Muscle of leg (tissue), 11 donors: ENCODE measurements around the gene TSNAX. TPM values are rescaled to one million over a fixed set of nuclear protein-coding genes. Genes with fewer than 3 reads are reported as not detected.

Experiments used
- DNase-seq: peaks from one replicate; pipeline ENCODE4 v3.0.0; 2013
- H3K27ac ChIP-seq: one replicate; pipeline ENCODE4 v1.5.1; 2013; ENCODE audit warnings: mild to moderate bottlenecking, low read length, control low read depth
- H3K27me3 ChIP-seq: one replicate; pipeline ENCODE4 v1.6.1; 2013; ENCODE audit warnings: low read length; ENCODE audit not compliant: control insufficient read depth, insufficient read depth
- H3K36me3 ChIP-seq: one replicate; pipeline ENCODE4 v1.6.1; 2013; ENCODE audit warnings: low read length; ENCODE audit not compliant: control insufficient read depth, insufficient read depth
- H3K4me1 ChIP-seq: one replicate; pipeline ENCODE4 v1.6.1; 2013; ENCODE audit warnings: low read length; ENCODE audit not compliant: control insufficient read depth, insufficient read depth
- H3K4me3 ChIP-seq: one replicate; pipeline ENCODE4 v1.5.1; 2013; ENCODE audit warnings: low read length, control low read depth
- H3K9me3 ChIP-seq: replicated peaks from 2 replicates; pipeline ENCODE4 v1.6.1; 2013; ENCODE audit warnings: low read depth, low read length; ENCODE audit not compliant: control insufficient read depth
- WGBS: methylation state at CpG from one replicate; pipeline ENCODE4 v1.1.5; 2013; ENCODE audit warnings: missing lambda C conversion rate; ENCODE audit not compliant: insufficient coverage; 5-methylcytosine and 5-hydroxymethylcytosine counted together
- polyA plus RNA-seq, 8 donors: library from polyadenylated mRNA; unstranded; fragments of 120-200 nt; gene quantifications; one replicate each; pipeline versions ENCODE4 v1.2.1 to v1.2.3, GENCODE V29; 2013; ENCODE audit warnings: inconsistent platforms in 1 of 8, low replicate concordance in 1 of 8; ENCODE audit not compliant: insufficient read length in 8 of 8, insufficient read depth in 1 of 8
- total RNA-seq: library from RNA; stranded (reverse); fragments of 120-200 nt; gene quantifications from one replicate; pipeline ENCODE4 v1.2.4, GENCODE V29; 2013

Gene TSNAX
- total and polyA plus RNA-seq, 9 donors: 23.0 to 34.7 (median 30.8) TPM

- H3K4me3 ChIP-seq: no peak overlapping the region
- DNase-seq: no peak
- no peaks in the 10 kb centered on the region for H3K27me3 ChIP-seq
- H3K36me3 ChIP-seq: peaks cover 10% of the 10 kb centered on the region
- H3K27ac ChIP-seq: no peak overlapping the region
- no peaks in the 10 kb centered on the region for H3K4me1 ChIP-seq
- WGBS: no CpG with 5 or more reads among the region's 2 CpGs
- H3K9me3 ChIP-seq: peaks cover 4% of the 10 kb centered on the region
These were observed 7.6 kb downstream of the TSNAX start for GRCh38 chr1:231536099-231536498.

- no peak overlapping the region for H3K27ac ChIP-seq
- H3K4me1 ChIP-seq: no peaks in the 10 kb centered on the region
- WGBS: no CpG with 5 or more reads among the region's 3 CpGs
- no peak overlapping the region for H3K4me3 ChIP-seq
- peaks cover 21% of the 10 kb centered on the region for H3K36me3 ChIP-seq
- no peak for DNase-seq
- H3K27me3 ChIP-seq: no peaks in the 10 kb centered on the region
- peaks cover 4% of the 10 kb centered on the region for H3K9me3 ChIP-seq
These were observed 12.4 kb downstream of the TSNAX start for GRCh38 chr1:231540847-231541246.

GRCh38 chr1:231541842-231542241 lies 13.4 kb downstream of the TSNAX start:
- peak overlapping the region; percentile 26 for H3K27ac ChIP-seq
- DNase-seq: no peak
- H3K4me3 ChIP-seq: no peak overlapping the region
- peaks cover 24% of the 10 kb centered on the region for H3K36me3 ChIP-seq
- H3K27me3 ChIP-seq: no peaks in the 10 kb centered on the region
- no CpG with 5 or more reads among the region's 2 CpGs for WGBS
- peaks cover 4% of the 10 kb centered on the region for H3K9me3 ChIP-seq
- H3K4me1 ChIP-seq: no peaks in the 10 kb centered on the region

- Histone ChIP-seq H3K9me3 (peaks cover 4% of the 10 kb centered on the region), H3K27ac (no peak overlapping the region), H3K27me3 (no peaks in the 10 kb centered on the region), H3K4me1 (no peaks in the 10 kb centered on the region), H3K4me3 (no peak overlapping the region), H3K36me3 (peaks cover 21% of the 10 kb centered on the region)
- DNase-seq: peak; percentile 31
- WGBS: no CpG with 5 or more reads among the region's 4 CpGs
These were observed 16.6 kb downstream of the TSNAX start for GRCh38 chr1:231544943-231545592.

GRCh38 chr1:231546693-231547092 lies 18.2 kb downstream of the TSNAX start:
- Histone ChIP-seq H3K4me1 (no peaks in the 10 kb centered on the region), H3K27ac (no peak overlapping the region), H3K36me3 (peaks cover 20% of the 10 kb centered on the region)

GRCh38 chr1:231549733-231550447 lies 21.4 kb downstream of the TSNAX start:
- Histone ChIP-seq H3K4me1 (no peaks in the 10 kb centered on the region), H3K36me3 (peaks cover 12% of the 10 kb centered on the region), H3K27ac (no peak overlapping the region), H3K9me3 (no peaks in the 10 kb centered on the region), H3K27me3 (no peaks in the 10 kb centered on the region), H3K4me3 (no peak overlapping the region)
- 77% methylated on average over 3 of the region's 4 CpGs for WGBS
- DNase-seq: no peak

More at GRCh38 chr1:231546693-231547092, 18.2 kb downstream of the TSNAX start:
- no peaks in the 10 kb centered on the region for H3K9me3 ChIP-seq
- DNase-seq: no peak
- WGBS: 100% methylated on average over 3 of the region's 4 CpGs
- H3K27me3 ChIP-seq: no peaks in the 10 kb centered on the region
- no peak overlapping the region for H3K4me3 ChIP-seq

GRCh38 chr1:231550448-231550781 lies 21.9 kb downstream of the TSNAX start:
- H3K36me3 ChIP-seq: peaks cover 12% of the 10 kb centered on the region
- H3K4me1 ChIP-seq: no peaks in the 10 kb centered on the region
- no peak overlapping the region for H3K4me3 ChIP-seq
- H3K27ac ChIP-seq: no peak overlapping the region
- WGBS: 17% methylated on average over 1 of the region's 2 CpGs
- H3K9me3 ChIP-seq: no peaks in the 10 kb centered on the region
- no peak for DNase-seq
- H3K27me3 ChIP-seq: no peaks in the 10 kb centered on the region

GRCh38 chr1:231553320-231553719 lies 24.9 kb downstream of the TSNAX start:
- Histone ChIP-seq H3K4me1 (peaks cover 4% of the 10 kb centered on the region), H3K27ac (no peak overlapping the region), H3K9me3 (no peaks in the 10 kb centered on the region), H3K27me3 (no peaks in the 10 kb centered on the region), H3K36me3 (peaks cover 9% of the 10 kb centered on the region), H3K4me3 (no peak overlapping the region)
- peak; percentile 45 for DNase-seq
- no CpG with 5 or more reads among the region's 2 CpGs for WGBS

GRCh38 chr1:231554969-231555368 lies 26.5 kb downstream of the TSNAX start:
- H3K4me1 ChIP-seq: peaks cover 4% of the 10 kb centered on the region
- no peak for DNase-seq
- peaks cover 3% of the 10 kb centered on the region for H3K36me3 ChIP-seq
- no peak overlapping the region for H3K27ac ChIP-seq
- no peaks in the 10 kb centered on the region for H3K9me3 ChIP-seq
- no CpG with 5 or more reads among the region's 2 CpGs for WGBS
- H3K4me3 ChIP-seq: no peak overlapping the region
- no peaks in the 10 kb centered on the region for H3K27me3 ChIP-seq

- Histone ChIP-seq H3K27ac (no peak overlapping the region), H3K4me3 (no peak overlapping the region), H3K36me3 (no peaks in the 10 kb centered on the region), H3K9me3 (no peaks in the 10 kb centered on the region), H3K27me3 (no peaks in the 10 kb centered on the region), H3K4me1 (peaks cover 4% of the 10 kb centered on the region)
- no peak for DNase-seq
- WGBS: no CpG with 5 or more reads among the region's 1 CpG
These were observed 28.9 kb downstream of the TSNAX start for GRCh38 chr1:231557411-231557810.
